GM18526 (cell line): ENCODE measurements around the gene ITGB8.

Experiments
- POLR2A ChIP-seq: IDR thresholded peaks from 3 replicates; pipeline ENCODE4 v1.6.1; 2011; ENCODE audit not compliant: insufficient read length; ENCODE audit errors: extremely low read depth

Gene ITGB8

GRCh38 chr7:20330239-20330927 lies at the start of gene ITGB8:
ITGB8 (plus strand) TSS chr7:20330900; CDS start chr7:20331807, 907 bp downstream.
- TF ChIP-seq POLR2A = peak; percentile 46

DNA sequence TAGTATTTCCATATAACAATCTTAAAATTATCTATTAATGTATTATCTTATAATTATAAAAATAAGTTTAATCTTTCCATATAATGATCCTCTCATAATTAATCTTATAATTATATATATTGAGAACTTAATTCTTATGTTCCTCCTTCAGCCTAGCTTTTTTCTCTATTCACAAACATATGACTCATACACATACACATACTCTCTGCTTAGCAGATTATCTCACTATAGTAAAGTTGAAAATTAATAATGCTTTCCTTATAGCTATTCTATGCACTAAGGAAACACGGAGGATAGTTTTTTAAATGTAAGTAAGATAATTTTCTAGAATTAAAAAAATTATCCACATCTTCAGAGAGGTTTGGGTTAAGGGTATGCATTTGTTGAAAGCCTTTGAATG lies 47.7 kb upstream of the ITGB8 start:
- no peak for TF ChIP-seq POLR2A

- TF ChIP-seq POLR2A = no peak
Measured at GRCh38 chr7:20283385-20283784, 47.3 kb upstream of the ITGB8 start.

GRCh38 chr7:20284003-20284770 lies 46.5 kb upstream of the ITGB8 start:
- TF ChIP-seq POLR2A = no peak

DNA sequence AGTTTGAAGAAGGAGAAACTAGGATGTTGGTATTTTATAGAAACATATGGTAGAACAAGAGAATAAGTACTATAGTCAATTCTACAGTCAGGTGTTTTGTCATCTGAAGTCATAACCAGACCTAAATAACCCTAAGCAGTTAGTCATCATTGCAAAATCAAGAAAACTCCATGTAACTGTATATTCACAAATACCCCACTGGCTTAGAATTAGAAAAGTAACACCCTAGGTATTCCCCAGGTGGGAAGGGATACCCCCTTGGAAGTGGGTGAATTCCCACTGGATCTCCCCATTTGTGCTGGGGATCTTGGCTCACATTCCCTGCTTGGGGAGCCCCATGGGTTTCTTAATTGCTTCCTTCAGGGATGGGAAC lies 45.9 kb upstream of the ITGB8 start:
- TF ChIP-seq POLR2A = no peak

DNA sequence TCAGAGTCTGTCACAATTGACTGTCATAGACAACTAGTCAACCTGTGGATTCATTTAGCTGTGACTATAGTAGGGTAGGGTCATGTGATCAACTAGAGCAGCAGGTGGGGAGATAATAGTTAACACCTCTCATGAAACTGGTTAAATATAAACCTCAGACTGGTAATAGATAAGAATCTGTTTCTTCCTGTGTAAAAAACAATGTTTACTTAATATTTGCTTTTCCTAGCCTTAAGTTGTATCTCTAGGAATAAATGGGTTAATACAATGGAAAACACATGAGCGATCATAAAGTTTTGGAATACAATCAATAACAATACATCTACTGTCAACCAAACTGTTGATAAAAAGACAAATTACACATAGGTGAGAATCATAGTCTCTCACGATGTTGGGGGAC lies 43.4 kb upstream of the ITGB8 start:
- TF ChIP-seq POLR2A = no peak

GRCh38 chr7:20288036-20288435 lies 42.7 kb upstream of the ITGB8 start:
- no peak for TF ChIP-seq POLR2A

DNA sequence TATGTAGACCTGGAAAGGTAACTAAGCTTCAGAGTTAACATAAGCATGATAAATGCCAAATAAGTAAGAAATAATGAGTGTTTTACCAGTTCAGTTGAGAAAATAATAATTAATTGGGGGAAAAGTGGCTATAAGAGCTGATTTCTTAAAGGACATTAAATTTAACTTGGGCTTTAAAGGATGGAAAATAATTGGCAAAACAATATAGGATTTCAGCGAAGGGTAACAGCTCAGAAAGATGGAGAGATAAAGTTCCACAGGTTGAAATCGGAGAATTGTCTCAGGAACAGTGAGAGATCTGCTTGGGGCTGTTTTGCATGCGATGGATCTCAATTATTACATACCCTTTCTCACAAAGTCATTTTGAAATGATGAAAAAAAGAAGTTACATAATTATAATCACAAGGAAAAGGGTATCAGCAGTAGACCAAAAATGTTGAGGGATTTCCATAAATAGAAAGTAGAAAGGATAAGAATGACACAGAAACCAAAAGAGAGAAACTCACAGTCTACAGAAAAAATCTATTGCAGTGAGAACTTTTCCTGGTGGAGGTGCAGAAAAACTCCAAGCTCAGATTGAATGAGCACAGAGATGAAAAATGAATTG lies 40.1 kb upstream of the ITGB8 start:
- TF ChIP-seq POLR2A = no peak

GRCh38 chr7:20293336-20293735 lies 37.4 kb upstream of the ITGB8 start:
- TF ChIP-seq POLR2A = no peak

GRCh38 chr7:20296444-20296843 lies 34.3 kb upstream of the ITGB8 start:
- no peak for TF ChIP-seq POLR2A

DNA sequence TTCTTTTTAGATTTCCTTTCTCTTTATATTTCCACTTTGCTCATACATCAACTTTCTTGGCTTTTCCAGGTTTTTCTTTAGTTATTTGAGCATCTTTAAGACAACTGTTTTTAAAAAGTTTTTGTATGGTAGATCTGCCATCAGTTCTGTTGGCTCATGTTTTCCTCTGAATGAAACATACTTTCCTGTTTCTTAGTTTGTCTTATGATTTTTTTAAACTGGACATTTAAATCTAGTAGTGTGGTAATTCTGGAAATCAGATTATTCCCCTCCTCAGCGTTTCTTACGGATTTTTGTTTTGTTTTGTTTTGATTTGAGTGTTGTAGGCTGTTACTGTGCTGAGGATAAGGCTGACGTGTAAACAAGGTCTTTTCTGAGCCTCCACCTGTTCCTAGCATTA lies 33.8 kb upstream of the ITGB8 start:
- no peak for TF ChIP-seq POLR2A

GRCh38 chr7:20298486-20298901 lies 32.2 kb upstream of the ITGB8 start:
- no peak for TF ChIP-seq POLR2A

- no peak for TF ChIP-seq POLR2A
Measured at GRCh38 chr7:20299145-20299544, 31.6 kb upstream of the ITGB8 start.

GRCh38 chr7:20299647-20300312 lies 30.9 kb upstream of the ITGB8 start:
- no peak for TF ChIP-seq POLR2A

DNA sequence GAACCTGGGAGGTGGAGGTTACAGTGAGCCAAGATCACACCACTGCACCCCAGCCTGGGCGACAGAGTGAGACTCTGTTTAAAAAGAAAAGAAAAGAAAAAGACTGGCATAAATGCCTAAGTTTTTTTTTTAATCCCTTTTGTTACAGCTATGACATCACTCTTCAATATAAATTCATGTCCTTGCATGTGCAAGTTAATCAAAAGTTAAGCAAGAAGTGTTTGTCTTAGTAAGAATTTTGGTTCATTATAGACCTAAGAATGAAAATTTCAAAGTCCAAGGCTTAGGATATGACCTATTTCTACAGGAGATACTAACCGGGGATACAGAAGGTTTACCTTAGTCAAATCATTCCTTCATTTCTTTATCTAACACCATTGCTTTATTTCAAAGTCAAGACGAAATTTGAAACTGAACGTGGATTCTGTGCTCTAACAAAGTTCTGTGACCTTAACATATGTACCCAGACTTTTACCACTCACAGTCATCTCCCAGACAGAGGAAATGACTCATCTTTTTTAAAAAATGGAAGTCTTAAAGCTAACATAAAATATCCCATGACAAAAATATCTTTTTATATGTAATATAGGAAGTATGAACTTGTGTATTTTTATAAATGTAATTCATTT lies 29.3 kb upstream of the ITGB8 start:
- no peak for TF ChIP-seq POLR2A
